HG03575 (cell line): ENCODE results near the gene CTRB2.
"Not testable (repeated sequence)": the region's sequence is repeated elsewhere in the genome, so short reads cannot be mapped to it uniquely, and the experiment has no call there.

Experiments
- ATAC-seq: cut with Tn5 transposase; IDR thresholded peaks from one replicate; pipeline ENCODE4 v1.9.1; 2021; ENCODE audit not compliant: unreplicated experiment, insufficient number of reproducible peaks, low FRiP score; ENCODE audit errors: extremely low read depth

Gene CTRB2

GRCh38 chr16:75243667-75244224 is 36.8 kb upstream of the CTRB2 start:
- ATAC-seq = no peak

- not testable (repeated sequence) for ATAC-seq
These were observed 35.6 kb upstream of the CTRB2 start for GRCh38 chr16:75242436-75243078.

- ATAC-seq = no peak
These were observed 35.0 kb upstream of the CTRB2 start for GRCh38 chr16:75241955-75242354.

GRCh38 chr16:75241412-75241811 is 34.5 kb upstream of the CTRB2 start:
- ATAC-seq = no peak

GRCh38 chr16:75240633-75241032 is 33.7 kb upstream of the CTRB2 start:
- ATAC-seq = not testable (repeated sequence)

- ATAC-seq = no peak
These were observed 32.7 kb upstream of the CTRB2 start for GRCh38 chr16:75239542-75240122.

GRCh38 chr16:75238853-75239541 is 32.0 kb upstream of the CTRB2 start:
- no peak for ATAC-seq

GRCh38 chr16:75238132-75238852 is 31.3 kb upstream of the CTRB2 start:
- ATAC-seq = no peak

GRCh38 chr16:75237398-75238131 is 30.6 kb upstream of the CTRB2 start:
- no peak for ATAC-seq

- no peak for ATAC-seq
These were observed 29.9 kb upstream of the CTRB2 start for GRCh38 chr16:75236736-75237397.

GRCh38 chr16:75236232-75236631 is 29.3 kb upstream of the CTRB2 start:
- ATAC-seq = no peak

GRCh38 chr16:75235721-75236193 is 28.8 kb upstream of the CTRB2 start:
- ATAC-seq = no peak

- ATAC-seq = no peak
These were observed 28.1 kb upstream of the CTRB2 start for GRCh38 chr16:75234856-75235696.

- no peak for ATAC-seq
These were observed 26.6 kb upstream of the CTRB2 start for GRCh38 chr16:75233611-75233938.

GRCh38 chr16:75231570-75231969 is 24.6 kb upstream of the CTRB2 start:
- no peak for ATAC-seq

- no peak for ATAC-seq
These were observed 23.6 kb upstream of the CTRB2 start for GRCh38 chr16:75230471-75231110.
